ENCODE results near the gene F2RL1.

GRCh38 chr5:76867038-76867437 is 48.2 kb downstream of the F2RL1 start:
- TF ChIP-seq CTCF (IDR thresholded peaks at IDR 0.05) = no peak
- no peak for TF ChIP-seq EZH2 (IDR thresholded peaks at IDR 0.05; ENCODE audit: borderline replicate concordance, insufficient read depth, low read depth, low read length, poor library complexity, severe bottlenecking)
